Stomach (tissue), 4 donors: ENCODE data around the gene TAF1A.

ENCODE experiments used
- CTCF ChIP-seq, 7 experiments: fragments of 450-650 bp in 4 of 7; fragments of 200-600 bp in 3 of 7; sonication (generic) in 3 of 7; IDR thresholded peaks; one replicate each; pipeline ENCODE4 v1.5.1; 2016 to 2019; ENCODE audit warnings: antibody characterized with exemption in 7 of 7, control low read depth in 2 of 7, mild to moderate bottlenecking in 1 of 7
- POLR2AphosphoS5 ChIP-seq, 3 donors: sonication (generic); formaldehyde crosslinking; IDR thresholded peaks; one replicate each; pipeline ENCODE4 v1.6.1; 2016; ENCODE audit warnings: antibody characterized with exemption in 3 of 3

DNA sequence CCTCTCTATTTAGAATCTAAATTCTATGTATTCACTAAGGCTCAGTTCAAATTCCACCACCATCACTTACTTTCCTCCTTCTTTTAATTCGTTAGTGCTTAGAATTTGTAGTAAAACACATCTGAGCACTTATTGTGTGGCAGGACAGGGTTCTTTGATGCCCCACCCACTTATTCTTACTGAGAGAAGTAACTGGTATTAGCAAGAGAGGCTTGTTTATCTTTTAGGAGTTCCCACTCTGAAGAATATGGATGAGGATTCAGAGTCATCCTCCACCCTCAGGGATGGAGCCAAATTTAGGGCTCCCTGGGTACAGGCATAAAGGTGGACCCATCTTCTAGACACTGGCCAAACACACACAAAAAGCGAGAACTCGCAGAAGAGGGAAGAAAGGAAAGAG is 11.5 kb upstream of the TAF1A start:
- TF ChIP-seq POLR2AphosphoS5 (IDR thresholded peaks at IDR 0.05), result peak in 1 of 3 donors; percentile 9
- no peak for TF ChIP-seq CTCF (IDR thresholded peaks at IDR 0.05)
